K562 (cell line): Measurements from ENCODE around the gene ITPR1. TPM values are rescaled to one million over a fixed set of nuclear protein-coding genes. Genes with fewer than 3 reads are reported as not detected.
A peak's percentile ranks its signal among the peaks of the same experiment; 100 is the strongest.

Experiments used
- DPF2 ChIP-seq: fragments of 450-650 bp; IDR thresholded peaks from 2 replicates; pipeline ENCODE4 v1.6.1; 2016
- ETV5 ChIP-seq: sonication (generic); formaldehyde crosslinking; IDR thresholded peaks from 2 replicates; pipeline ENCODE4 v1.4.0; 2020; ENCODE audit warnings: low read depth, mild to moderate bottlenecking, missing genetic modification reagents
- FOXA1 ChIP-seq: fragments of 450-650 bp; IDR thresholded peaks from 2 replicates; pipeline ENCODE4 v1.6.1; 2016; ENCODE audit warnings: mild to moderate bottlenecking, borderline replicate concordance
- HOXB6 ChIP-seq: fragments of 250-450 bp; sonication (Bioruptor Pico); IDR thresholded peaks from 2 replicates; pipeline ENCODE4 v1.5.1; 2022; ENCODE audit warnings: mild to moderate bottlenecking, borderline replicate concordance
- IFI16 ChIP-seq: fragments of 250-450 bp; sonication (Bioruptor Pico); IDR thresholded peaks from 2 replicates; pipeline ENCODE4 v2.1.2; 2022; ENCODE audit warnings: mild to moderate bottlenecking, inconsistent platforms
- ZEB2 ChIP-seq: fragments of 450-650 bp; IDR thresholded peaks from 2 replicates; pipeline ENCODE4 v1.6.1; 2016
- ZNF282 ChIP-seq: sonication (generic); formaldehyde crosslinking; IDR thresholded peaks from 2 replicates; pipeline ENCODE4 v1.8.1; 2023; ENCODE audit warnings: missing genetic modification reagents
- polyA plus RNA-seq, 8 experiments: library from polyadenylated mRNA; depleted of rRNA in 4 of 8; stranded (reverse) in 5 of 8; unstranded in 3 of 8; fragments of >200 nt; fragmentation: Nextera tagmentation in 2 of 8; fragmentation: Illumina TruSeq in 1 of 8; extraction: Ambion mirVana in 2 of 8; extraction: Trizol in 1 of 8; gene quantifications; 2 replicates each; pipeline versions ENCODE4 v1.2.1 to v1.2.3, GENCODE V29; 2011 to 2014; ENCODE audit warnings: inconsistent platforms in 1 of 8, missing spikeins in 1 of 8
- total RNA-seq, 7 experiments: library from RNA; depleted of rRNA in 6 of 7; stranded (reverse); fragments of >200 nt in 6 of 7; fragmentation: Illumina TruSeq in 2 of 7; extraction: Trizol in 2 of 7; gene quantifications; 2 replicates each; pipeline versions ENCODE4 v1.2.1 to v1.2.3, GENCODE V29; 2011 to 2021; ENCODE audit warnings: low replicate concordance in 1 of 7
- TF ChIP-seq, protein P1 (sequence below), 2 experiments: fragments of 450-650 bp in 1 of 2; sonication (generic) in 1 of 2; formaldehyde crosslinking in 1 of 2; IDR thresholded peaks; 2 replicates each; pipeline versions ENCODE4 v1.7.1 to v1.9.0; 2016 to 2022; ENCODE audit warnings: inconsistent platforms in 1 of 2, mild to moderate bottlenecking in 1 of 2, missing genetic modification reagents in 1 of 2
- TF ChIP-seq, protein P2 (sequence below), 2 experiments: fragments of 450-650 bp; IDR thresholded peaks; 2 replicates each; pipeline ENCODE4 v1.6.1; 2018; ENCODE audit warnings: mild to moderate bottlenecking in 2 of 2, low read depth in 1 of 2; ENCODE audit not compliant: partially characterized antibody in 2 of 2
- TF ChIP-seq, protein P3 (sequence below): fragments of 450-650 bp; formaldehyde crosslinking; IDR thresholded peaks from 2 replicates; pipeline ENCODE4 v1.4.0; 2022; ENCODE audit warnings: missing genetic modification characterization
- TF ChIP-seq, protein P4 (sequence below): fragments of 450-650 bp; IDR thresholded peaks from 2 replicates; pipeline ENCODE4 v1.6.1; 2016; ENCODE audit warnings: missing biosample characterization, missing genetic modification characterization

ITPR1 gene
- total and polyA plus RNA-seq, 9 of the 15 experiments (the other 6 are each of a cell fraction or from before 2014, with no cell fraction given) = 22.4 to 40.0 (median 27.4) TPM

DNA sequence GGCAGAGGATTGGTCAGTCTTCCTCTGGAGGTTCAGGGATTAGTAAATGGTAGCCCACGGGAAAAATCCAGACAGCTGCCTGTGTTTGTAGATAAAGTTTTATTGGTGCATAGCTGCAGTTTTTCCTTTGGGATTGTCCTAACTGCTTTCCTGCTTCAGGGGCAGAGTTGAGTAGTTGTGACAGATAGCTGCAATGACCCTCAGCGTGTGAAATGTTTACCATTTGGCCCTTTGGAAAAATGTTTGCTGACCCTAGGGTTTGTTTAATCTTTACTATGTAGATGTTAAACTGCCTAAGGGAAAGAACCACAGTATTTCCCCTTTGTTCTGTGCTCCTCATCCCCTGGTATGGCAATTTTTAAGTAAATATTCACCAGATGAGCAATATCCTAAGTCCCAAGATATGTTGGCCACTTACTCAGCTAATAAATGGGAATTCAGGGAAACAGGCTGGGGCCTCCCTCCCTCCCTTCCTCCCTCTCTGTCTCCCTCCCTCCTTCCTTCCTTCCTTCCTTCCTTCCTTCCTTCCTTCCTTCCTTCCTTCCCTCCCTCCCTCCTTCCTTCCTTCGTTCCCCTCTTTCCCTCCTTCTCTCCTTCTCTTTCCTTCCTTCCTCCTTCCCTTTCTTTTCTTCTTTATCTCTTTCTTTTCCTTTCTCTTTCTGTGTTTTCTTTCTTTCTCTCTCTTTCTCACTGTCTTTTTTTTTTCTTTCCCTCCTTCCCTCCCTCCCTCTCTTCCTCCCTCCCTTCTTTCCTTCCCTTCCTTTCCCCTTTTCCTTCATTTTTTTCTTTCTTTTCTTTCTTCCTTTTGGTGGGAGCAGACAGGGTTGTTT, 251.5 kb downstream of the ITPR1 start (continued):
- TF ChIP-seq, protein P1, sequence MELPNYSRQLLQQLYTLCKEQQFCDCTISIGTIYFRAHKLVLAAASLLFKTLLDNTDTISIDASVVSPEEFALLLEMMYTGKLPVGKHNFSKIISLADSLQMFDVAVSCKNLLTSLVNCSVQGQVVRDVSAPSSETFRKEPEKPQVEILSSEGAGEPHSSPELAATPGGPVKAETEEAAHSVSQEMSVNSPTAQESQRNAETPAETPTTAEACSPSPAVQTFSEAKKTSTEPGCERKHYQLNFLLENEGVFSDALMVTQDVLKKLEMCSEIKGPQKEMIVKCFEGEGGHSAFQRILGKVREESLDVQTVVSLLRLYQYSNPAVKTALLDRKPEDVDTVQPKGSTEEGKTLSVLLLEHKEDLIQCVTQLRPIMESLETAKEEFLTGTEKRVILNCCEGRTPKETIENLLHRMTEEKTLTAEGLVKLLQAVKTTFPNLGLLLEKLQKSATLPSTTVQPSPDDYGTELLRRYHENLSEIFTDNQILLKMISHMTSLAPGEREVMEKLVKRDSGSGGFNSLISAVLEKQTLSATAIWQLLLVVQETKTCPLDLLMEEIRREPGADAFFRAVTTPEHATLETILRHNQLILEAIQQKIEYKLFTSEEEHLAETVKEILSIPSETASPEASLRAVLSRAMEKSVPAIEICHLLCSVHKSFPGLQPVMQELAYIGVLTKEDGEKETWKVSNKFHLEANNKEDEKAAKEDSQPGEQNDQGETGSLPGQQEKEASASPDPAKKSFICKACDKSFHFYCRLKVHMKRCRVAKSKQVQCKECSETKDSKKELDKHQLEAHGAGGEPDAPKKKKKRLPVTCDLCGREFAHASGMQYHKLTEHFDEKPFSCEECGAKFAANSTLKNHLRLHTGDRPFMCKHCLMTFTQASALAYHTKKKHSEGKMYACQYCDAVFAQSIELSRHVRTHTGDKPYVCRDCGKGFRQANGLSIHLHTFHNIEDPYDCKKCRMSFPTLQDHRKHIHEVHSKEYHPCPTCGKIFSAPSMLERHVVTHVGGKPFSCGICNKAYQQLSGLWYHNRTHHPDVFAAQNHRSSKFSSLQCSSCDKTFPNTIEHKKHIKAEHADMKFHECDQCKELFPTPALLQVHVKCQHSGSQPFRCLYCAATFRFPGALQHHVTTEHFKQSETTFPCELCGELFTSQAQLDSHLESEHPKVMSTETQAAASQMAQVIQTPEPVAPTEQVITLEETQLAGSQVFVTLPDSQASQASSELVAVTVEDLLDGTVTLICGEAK (IDR thresholded peaks at IDR 0.05) = peak; percentile 88
- TF ChIP-seq, protein P1 (CRISPR knock-in tag; IDR thresholded peaks at IDR 0.05) = no peak
- no peak for TF ChIP-seq FOXA1
- TF ChIP-seq DPF2 = 0 out of 2 replicates have a peak, but pooled peaks have one; percentile 12
- TF ChIP-seq HOXB6 = no peak
- TF ChIP-seq ETV5 (CRISPR knock-in tag) = no peak
- TF ChIP-seq, protein P2, sequence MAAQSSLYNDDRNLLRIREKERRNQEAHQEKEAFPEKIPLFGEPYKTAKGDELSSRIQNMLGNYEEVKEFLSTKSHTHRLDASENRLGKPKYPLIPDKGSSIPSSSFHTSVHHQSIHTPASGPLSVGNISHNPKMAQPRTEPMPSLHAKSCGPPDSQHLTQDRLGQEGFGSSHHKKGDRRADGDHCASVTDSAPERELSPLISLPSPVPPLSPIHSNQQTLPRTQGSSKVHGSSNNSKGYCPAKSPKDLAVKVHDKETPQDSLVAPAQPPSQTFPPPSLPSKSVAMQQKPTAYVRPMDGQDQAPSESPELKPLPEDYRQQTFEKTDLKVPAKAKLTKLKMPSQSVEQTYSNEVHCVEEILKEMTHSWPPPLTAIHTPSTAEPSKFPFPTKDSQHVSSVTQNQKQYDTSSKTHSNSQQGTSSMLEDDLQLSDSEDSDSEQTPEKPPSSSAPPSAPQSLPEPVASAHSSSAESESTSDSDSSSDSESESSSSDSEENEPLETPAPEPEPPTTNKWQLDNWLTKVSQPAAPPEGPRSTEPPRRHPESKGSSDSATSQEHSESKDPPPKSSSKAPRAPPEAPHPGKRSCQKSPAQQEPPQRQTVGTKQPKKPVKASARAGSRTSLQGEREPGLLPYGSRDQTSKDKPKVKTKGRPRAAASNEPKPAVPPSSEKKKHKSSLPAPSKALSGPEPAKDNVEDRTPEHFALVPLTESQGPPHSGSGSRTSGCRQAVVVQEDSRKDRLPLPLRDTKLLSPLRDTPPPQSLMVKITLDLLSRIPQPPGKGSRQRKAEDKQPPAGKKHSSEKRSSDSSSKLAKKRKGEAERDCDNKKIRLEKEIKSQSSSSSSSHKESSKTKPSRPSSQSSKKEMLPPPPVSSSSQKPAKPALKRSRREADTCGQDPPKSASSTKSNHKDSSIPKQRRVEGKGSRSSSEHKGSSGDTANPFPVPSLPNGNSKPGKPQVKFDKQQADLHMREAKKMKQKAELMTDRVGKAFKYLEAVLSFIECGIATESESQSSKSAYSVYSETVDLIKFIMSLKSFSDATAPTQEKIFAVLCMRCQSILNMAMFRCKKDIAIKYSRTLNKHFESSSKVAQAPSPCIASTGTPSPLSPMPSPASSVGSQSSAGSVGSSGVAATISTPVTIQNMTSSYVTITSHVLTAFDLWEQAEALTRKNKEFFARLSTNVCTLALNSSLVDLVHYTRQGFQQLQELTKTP (IDR thresholded peaks at IDR 0.05; ENCODE audit: low read depth in 1 of 2, partially characterized antibody in 2 of 2) = no peak
- no peak for TF ChIP-seq IFI16
- no peak for TF ChIP-seq ZNF282 (CRISPR knock-in tag)
- TF ChIP-seq, protein P3, sequence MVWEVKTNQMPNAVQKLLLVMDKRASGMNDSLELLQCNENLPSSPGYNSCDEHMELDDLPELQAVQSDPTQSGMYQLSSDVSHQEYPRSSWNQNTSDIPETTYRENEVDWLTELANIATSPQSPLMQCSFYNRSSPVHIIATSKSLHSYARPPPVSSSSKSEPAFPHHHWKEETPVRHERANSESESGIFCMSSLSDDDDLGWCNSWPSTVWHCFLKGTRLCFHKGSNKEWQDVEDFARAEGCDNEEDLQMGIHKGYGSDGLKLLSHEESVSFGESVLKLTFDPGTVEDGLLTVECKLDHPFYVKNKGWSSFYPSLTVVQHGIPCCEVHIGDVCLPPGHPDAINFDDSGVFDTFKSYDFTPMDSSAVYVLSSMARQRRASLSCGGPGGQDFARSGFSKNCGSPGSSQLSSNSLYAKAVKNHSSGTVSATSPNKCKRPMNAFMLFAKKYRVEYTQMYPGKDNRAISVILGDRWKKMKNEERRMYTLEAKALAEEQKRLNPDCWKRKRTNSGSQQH (CRISPR knock-in tag) = 0 out of 2 replicates have a peak, but pooled peaks have one; percentile 59
- TF ChIP-seq, protein P4, sequence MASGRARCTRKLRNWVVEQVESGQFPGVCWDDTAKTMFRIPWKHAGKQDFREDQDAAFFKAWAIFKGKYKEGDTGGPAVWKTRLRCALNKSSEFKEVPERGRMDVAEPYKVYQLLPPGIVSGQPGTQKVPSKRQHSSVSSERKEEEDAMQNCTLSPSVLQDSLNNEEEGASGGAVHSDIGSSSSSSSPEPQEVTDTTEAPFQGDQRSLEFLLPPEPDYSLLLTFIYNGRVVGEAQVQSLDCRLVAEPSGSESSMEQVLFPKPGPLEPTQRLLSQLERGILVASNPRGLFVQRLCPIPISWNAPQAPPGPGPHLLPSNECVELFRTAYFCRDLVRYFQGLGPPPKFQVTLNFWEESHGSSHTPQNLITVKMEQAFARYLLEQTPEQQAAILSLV (tag) = no peak
- no peak for TF ChIP-seq ZEB2
